IPS-15b (cell line): ENCODE data around the gene PGAP1.

Experiments used
- H3K27me3 ChIP-seq: one replicate; pipeline ENCODE4 v1.6.1; 2013; ENCODE audit warnings: low read length; ENCODE audit not compliant: control insufficient read depth, insufficient read depth
- H3K36me3 ChIP-seq: one replicate; pipeline ENCODE4 v1.6.1; 2013; ENCODE audit warnings: low read length; ENCODE audit not compliant: control insufficient read depth, insufficient read depth
- H3K4me1 ChIP-seq: one replicate; pipeline ENCODE4 v1.6.1; 2013; ENCODE audit warnings: mild to moderate bottlenecking, low read length; ENCODE audit not compliant: control insufficient read depth, insufficient read depth
- H3K4me3 ChIP-seq: one replicate; pipeline ENCODE4 v1.5.1; 2013; ENCODE audit warnings: low read depth, low read length
- H3K9ac ChIP-seq: one replicate; pipeline ENCODE4 v1.6.1; 2013; ENCODE audit warnings: low read depth, mild to moderate bottlenecking, low read length
- H3K9me3 ChIP-seq: one replicate; pipeline ENCODE4 v1.6.1; 2013; ENCODE audit warnings: mild to moderate bottlenecking, low read length; ENCODE audit not compliant: control insufficient read depth, insufficient read depth

Gene PGAP1

DNA sequence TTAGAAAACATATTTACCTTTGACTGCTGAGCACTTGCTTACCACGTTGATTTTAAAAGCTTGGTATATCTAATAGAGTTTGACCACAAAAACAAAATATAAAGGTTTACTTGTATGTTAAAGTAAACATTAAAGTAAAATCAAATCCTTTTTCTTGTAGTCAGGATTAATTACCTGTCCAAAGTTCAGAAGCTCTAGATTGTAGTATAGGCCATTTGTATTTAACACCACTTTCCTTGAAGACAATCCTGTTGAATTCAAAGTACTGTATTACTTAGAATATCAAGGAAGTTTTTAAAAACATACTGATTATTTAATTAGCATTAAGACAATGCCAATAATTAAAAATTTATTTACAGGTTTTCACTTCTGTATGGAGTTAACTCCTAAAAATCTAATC lies 53.0 kb downstream of the PGAP1 start:
- H3K4me1 ChIP-seq: no peaks in the 10 kb centered on the region
- no peak overlapping the region for H3K9ac ChIP-seq
- H3K9me3 ChIP-seq: no peaks in the 10 kb centered on the region
- H3K27me3 ChIP-seq: no peaks in the 10 kb centered on the region
- H3K36me3 ChIP-seq: no peaks in the 10 kb centered on the region
- H3K4me3 ChIP-seq: no peak overlapping the region

GRCh38 chr2:196854629-196855028 lies 71.9 kb downstream of the PGAP1 start:
- no peaks in the 10 kb centered on the region for H3K4me1 ChIP-seq
- H3K9me3 ChIP-seq: no peaks in the 10 kb centered on the region

DNA sequence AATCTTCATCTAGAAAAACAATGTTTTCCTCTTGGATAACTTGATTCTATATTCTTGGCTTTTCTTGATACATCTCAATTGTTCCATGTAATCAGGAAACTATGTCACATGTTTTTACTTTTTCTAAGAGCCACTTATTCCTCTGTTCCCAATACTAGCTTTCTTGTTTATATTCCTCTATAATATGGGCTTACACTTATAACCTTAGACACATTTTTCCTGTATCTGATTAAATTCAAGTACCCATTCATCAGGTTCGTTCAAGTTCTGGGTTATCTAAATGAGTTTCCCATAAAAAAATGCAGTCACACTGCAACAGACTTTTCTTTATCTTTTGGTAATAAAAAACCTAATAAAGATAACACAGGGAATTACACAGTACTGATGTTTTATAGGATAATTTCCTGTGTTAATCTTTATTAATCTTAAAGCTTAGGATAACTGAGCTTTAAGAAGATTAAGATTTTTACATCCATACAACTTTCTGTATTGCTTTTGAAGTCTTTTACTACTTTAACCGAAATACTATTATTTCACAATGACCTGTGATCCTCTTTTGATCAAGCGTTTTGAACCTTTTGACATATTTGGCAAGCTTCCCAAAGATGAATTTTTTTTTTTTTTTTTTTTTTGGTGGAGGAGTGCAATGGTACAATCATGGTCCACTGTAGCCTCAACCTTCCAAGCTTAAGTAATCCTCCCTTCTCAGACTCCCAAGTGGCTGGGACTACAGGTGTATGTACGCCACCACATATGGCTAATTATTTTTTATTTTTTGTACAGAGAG lies 73.0 kb downstream of the PGAP1 start:
- Histone ChIP-seq H3K9me3 (no peaks in the 10 kb centered on the region), H3K9ac (no peak overlapping the region), H3K36me3 (no peaks in the 10 kb centered on the region), H3K27me3 (no peaks in the 10 kb centered on the region), H3K4me3 (no peak overlapping the region), H3K4me1 (no peaks in the 10 kb centered on the region)

More at GRCh38 chr2:196854629-196855028, 71.9 kb downstream of the PGAP1 start:
- H3K4me3 ChIP-seq: no peak overlapping the region
- no peaks in the 10 kb centered on the region for H3K36me3 ChIP-seq
- H3K27me3 ChIP-seq: no peaks in the 10 kb centered on the region
- H3K9ac ChIP-seq: no peak overlapping the region

DNA sequence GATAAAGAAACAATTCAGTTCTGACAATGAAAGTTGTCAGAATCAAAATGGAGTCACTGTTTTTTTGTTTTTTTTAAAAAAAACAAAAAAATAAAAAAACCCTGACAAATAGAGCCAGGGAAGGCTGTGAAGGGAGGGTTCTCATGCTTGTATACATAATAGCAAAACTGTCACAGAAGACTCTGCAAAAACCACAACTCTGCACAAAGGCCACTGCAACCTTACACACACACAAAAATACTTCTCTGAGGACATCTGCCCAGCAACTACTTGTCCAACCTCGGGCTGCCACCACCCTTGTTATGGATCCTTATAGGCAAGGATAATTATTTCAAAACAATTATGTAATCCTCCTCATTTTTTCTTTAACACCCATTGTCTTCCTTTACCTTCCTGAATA lies 75.4 kb downstream of the PGAP1 start:
- Histone ChIP-seq H3K36me3 (no peaks in the 10 kb centered on the region), H3K9me3 (no peaks in the 10 kb centered on the region), H3K4me3 (no peak overlapping the region), H3K27me3 (no peaks in the 10 kb centered on the region), H3K4me1 (no peaks in the 10 kb centered on the region), H3K9ac (no peak overlapping the region)

DNA sequence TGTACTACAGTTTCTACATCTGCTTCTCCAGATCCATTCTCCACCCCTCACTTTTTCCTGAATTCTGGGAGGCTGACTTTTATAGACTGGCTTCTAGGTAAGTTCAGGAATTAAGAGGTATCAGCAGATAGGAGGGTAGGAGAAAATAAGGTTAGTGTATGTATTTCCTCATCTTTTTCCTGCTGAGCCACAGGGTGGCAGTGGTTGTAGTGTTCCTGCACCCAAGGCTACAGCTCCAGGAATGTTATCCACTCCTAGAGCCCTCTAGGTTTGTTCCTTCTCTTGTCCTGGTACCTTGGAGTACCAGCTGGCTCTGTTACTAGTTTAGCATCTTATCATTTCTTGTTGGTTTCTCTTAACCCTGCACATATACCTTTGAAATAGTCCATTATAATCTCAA lies 76.6 kb downstream of the PGAP1 start:
- no peak overlapping the region for H3K9ac ChIP-seq
- H3K4me1 ChIP-seq: no peaks in the 10 kb centered on the region
- H3K9me3 ChIP-seq: no peaks in the 10 kb centered on the region
- H3K4me3 ChIP-seq: no peak overlapping the region
- H3K36me3 ChIP-seq: no peaks in the 10 kb centered on the region
- H3K27me3 ChIP-seq: no peaks in the 10 kb centered on the region

- Histone ChIP-seq H3K36me3 (no peaks in the 10 kb centered on the region), H3K4me1 (no peaks in the 10 kb centered on the region), H3K27me3 (no peaks in the 10 kb centered on the region), H3K4me3 (no peak overlapping the region), H3K9ac (no peak overlapping the region), H3K9me3 (no peaks in the 10 kb centered on the region)
Measured at GRCh38 chr2:196846295-196846694, 80.2 kb downstream of the PGAP1 start.

- Histone ChIP-seq H3K9me3 (no peaks in the 10 kb centered on the region), H3K4me1 (no peaks in the 10 kb centered on the region), H3K27me3 (no peaks in the 10 kb centered on the region), H3K36me3 (no peaks in the 10 kb centered on the region), H3K9ac (no peak overlapping the region), H3K4me3 (no peak overlapping the region)
Measured at GRCh38 chr2:196845371-196845770, 81.1 kb downstream of the PGAP1 start.

DNA sequence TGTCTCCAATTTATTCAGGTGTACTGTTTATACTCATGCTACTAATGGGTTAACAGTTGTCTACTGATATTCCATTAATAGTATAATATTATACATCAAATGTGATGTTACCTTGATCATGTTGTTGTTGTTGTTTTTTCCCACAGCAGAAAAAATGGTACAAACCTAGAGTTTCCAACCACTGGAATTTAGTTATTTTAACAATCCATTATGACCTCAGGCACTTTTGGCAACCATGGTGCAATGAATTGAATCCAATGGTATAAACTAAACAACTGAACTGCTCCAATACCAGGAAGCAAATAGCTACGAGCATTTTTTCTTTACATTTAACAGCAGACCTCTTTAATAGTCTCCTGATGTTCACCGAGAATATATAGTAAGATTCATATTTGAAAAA lies 86.3 kb downstream of the PGAP1 start:
- Histone ChIP-seq H3K36me3 (no peaks in the 10 kb centered on the region), H3K9me3 (no peaks in the 10 kb centered on the region), H3K9ac (no peak overlapping the region), H3K27me3 (no peaks in the 10 kb centered on the region), H3K4me3 (no peak overlapping the region), H3K4me1 (no peaks in the 10 kb centered on the region)

DNA sequence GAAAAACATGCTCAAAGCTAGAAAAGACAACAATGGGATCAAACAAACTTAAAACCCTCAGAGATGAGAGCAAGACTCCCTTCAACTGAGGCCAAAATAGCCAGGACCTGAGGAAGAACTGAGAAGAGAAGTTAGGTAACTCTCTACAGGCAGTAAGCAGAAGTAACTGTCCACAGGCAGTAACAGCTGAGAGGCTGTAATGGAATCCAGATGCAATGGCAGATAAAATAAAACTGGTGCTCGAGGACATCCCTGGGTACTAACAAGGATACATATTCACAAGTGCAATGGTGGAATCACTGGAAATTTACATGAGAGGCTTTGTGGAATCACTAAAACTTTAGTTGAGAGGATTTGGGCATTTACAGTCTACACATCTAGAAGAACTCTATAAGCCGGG lies 86.9 kb downstream of the PGAP1 start:
- no peaks in the 10 kb centered on the region for H3K4me1 ChIP-seq
- H3K4me3 ChIP-seq: no peak overlapping the region
- H3K9me3 ChIP-seq: no peaks in the 10 kb centered on the region
- no peak overlapping the region for H3K9ac ChIP-seq
- no peaks in the 10 kb centered on the region for H3K36me3 ChIP-seq
- H3K27me3 ChIP-seq: no peaks in the 10 kb centered on the region

DNA sequence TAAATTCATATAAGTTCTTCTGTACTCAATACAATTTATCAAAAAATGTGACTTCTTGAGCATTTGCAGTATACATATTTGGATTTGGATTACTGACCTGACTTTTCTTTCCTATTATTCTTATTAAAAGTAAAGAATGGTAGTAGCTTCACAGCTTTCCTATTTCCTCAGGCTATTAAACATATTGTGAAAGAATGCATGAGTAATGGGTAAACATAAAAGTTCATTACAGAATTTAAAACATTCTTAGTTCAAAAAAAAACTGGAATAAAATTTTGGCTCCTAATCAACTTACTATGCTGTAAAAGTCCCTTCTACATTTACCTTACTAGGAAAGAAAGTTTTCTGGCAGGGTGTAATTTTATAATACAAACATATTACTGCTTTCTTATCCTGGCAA lies 90.1 kb downstream of the PGAP1 start:
- Histone ChIP-seq H3K9ac (no peak overlapping the region), H3K4me3 (no peak overlapping the region), H3K9me3 (no peaks in the 10 kb centered on the region), H3K27me3 (no peaks in the 10 kb centered on the region), H3K36me3 (no peaks in the 10 kb centered on the region), H3K4me1 (no peaks in the 10 kb centered on the region)

DNA sequence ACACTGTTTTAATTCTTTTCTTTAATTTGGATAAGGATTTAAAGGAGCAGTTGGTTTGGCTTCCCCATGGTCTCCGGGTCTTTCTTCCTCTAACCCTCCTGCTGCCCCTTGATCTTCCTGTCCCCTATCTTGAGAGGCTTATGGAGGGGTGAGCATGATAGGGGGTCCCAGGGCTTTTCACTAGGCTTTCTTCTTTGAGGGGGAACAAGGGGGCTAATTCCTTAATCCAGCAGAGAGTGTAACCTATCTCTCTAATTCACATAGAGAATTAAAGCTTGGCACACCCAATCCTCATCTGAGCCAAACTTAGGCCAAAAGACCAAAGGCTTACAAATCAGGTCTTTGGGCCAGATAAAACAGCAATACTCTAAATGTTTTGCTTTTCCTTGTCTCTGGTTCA lies 95.8 kb downstream of the PGAP1 start:
- H3K4me3 ChIP-seq: no peak overlapping the region
- H3K36me3 ChIP-seq: no peaks in the 10 kb centered on the region
- no peaks in the 10 kb centered on the region for H3K27me3 ChIP-seq
- no peaks in the 10 kb centered on the region for H3K9me3 ChIP-seq
- H3K4me1 ChIP-seq: no peaks in the 10 kb centered on the region
- H3K9ac ChIP-seq: no peak overlapping the region

GRCh38 chr2:196827356-196827755 lies 99.2 kb downstream of the PGAP1 start:
- Histone ChIP-seq H3K27me3 (no peaks in the 10 kb centered on the region), H3K9ac (no peak overlapping the region)

More at GRCh38 chr2:196827356-196827755, 99.2 kb downstream of the PGAP1 start:
- no peaks in the 10 kb centered on the region for H3K36me3 ChIP-seq
- no peaks in the 10 kb centered on the region for H3K4me1 ChIP-seq
- no peaks in the 10 kb centered on the region for H3K9me3 ChIP-seq
- no peak overlapping the region for H3K4me3 ChIP-seq
